Measurements from ENCODE around the gene NSFL1C.
A peak's percentile ranks its signal among the peaks of the same experiment; 100 is the strongest.
"Not testable (repeated sequence)": the region's sequence is repeated elsewhere in the genome, so short reads cannot be mapped to it uniquely, and the experiment has no call there.

NSFL1C gene

GRCh38 chr20:1403624-1404023, 63.0 kb downstream of the NSFL1C start:
- Histone ChIP-seq H3K4me1 (ENCODE audit: insufficient read depth, poor library complexity, severe bottlenecking) (peaks cover 19% of the 10 kb centered on the region), H3K27ac (ENCODE audit: poor library complexity, severe bottlenecking) (no peak overlapping the region), H3K27me3 (ENCODE audit: insufficient read depth, poor library complexity, severe bottlenecking) (no peaks in the 10 kb centered on the region), H3K36me3 (ENCODE audit: low read depth) (no peaks in the 10 kb centered on the region), H3K9me3 (ENCODE audit: severe bottlenecking) (no peaks in the 10 kb centered on the region), H3K4me3 (ENCODE audit: severe bottlenecking) (no peak overlapping the region)
- ATAC-seq (ENCODE audit: low read depth) (no peak), DNase-seq (ENCODE audit: low spot score) (no peak)
- TF ChIP-seq CTCF (IDR thresholded peaks at IDR 0.05; ENCODE audit: poor library complexity, severe bottlenecking), result no peak

DNA sequence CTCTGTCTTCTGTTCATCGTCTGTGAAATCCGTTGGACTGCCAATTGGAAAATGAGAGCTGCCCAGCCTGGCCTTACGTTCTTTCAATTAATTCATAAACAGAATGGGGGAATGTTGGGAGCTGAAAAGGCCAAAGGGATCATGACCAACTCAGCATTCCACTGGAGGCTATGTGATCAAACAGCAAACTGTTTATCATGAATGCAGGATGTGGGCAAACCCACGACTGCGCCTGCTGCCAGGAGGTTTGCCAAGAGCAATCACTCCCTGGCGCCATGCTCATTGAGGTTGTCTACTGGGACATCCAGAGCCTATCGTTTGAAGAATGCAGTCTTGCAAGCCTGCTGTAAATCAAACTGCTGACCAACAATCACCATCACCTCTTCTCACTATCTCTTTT, 64.5 kb downstream of the NSFL1C start:
- Histone ChIP-seq H3K4me3 (ENCODE audit: severe bottlenecking) (no peak overlapping the region), H3K27ac (ENCODE audit: poor library complexity, severe bottlenecking) (no peak overlapping the region), H3K36me3 (ENCODE audit: low read depth) (no peaks in the 10 kb centered on the region), H3K9me3 (ENCODE audit: severe bottlenecking) (no peaks in the 10 kb centered on the region), H3K4me1 (ENCODE audit: insufficient read depth, poor library complexity, severe bottlenecking) (peaks cover 19% of the 10 kb centered on the region), H3K27me3 (ENCODE audit: insufficient read depth, poor library complexity, severe bottlenecking) (no peaks in the 10 kb centered on the region)
- no peak for DNase-seq (ENCODE audit: low spot score)
- TF ChIP-seq CTCF (IDR thresholded peaks at IDR 0.05; ENCODE audit: poor library complexity, severe bottlenecking), result no peak
- ATAC-seq (ENCODE audit: low read depth), result no peak

- peaks cover 19% of the 10 kb centered on the region for H3K4me1 ChIP-seq (ENCODE audit: insufficient read depth, poor library complexity, severe bottlenecking)
- H3K36me3 ChIP-seq (ENCODE audit: low read depth), result no peaks in the 10 kb centered on the region
- H3K27me3 ChIP-seq (ENCODE audit: insufficient read depth, poor library complexity, severe bottlenecking), result no peaks in the 10 kb centered on the region
- H3K4me3 ChIP-seq (ENCODE audit: severe bottlenecking), result no peak overlapping the region
- no peak for DNase-seq (ENCODE audit: low spot score)
- TF ChIP-seq CTCF (IDR thresholded peaks at IDR 0.05; ENCODE audit: poor library complexity, severe bottlenecking), result no peak
- peak overlapping the region; percentile 80 for H3K27ac ChIP-seq (ENCODE audit: poor library complexity, severe bottlenecking)
- no peak for ATAC-seq (ENCODE audit: low read depth)
- H3K9me3 ChIP-seq (ENCODE audit: severe bottlenecking), result no peaks in the 10 kb centered on the region
Observed at GRCh38 chr20:1401451-1401907, 65.2 kb downstream of the NSFL1C start.

GRCh38 chr20:1399678-1400366, 66.8 kb downstream of the NSFL1C start:
- DNase-seq (ENCODE audit: low spot score), result not testable (repeated sequence)
- peak; percentile 62 for ATAC-seq (ENCODE audit: low read depth)
- peak overlapping the region; percentile 80 for H3K27ac ChIP-seq (ENCODE audit: poor library complexity, severe bottlenecking)

GRCh38 chr20:1398185-1398584, 68.5 kb downstream of the NSFL1C start:
- DNase-seq (ENCODE audit: low spot score); H3K9me3 ChIP-seq (ENCODE audit: severe bottlenecking); H3K4me3 ChIP-seq (ENCODE audit: severe bottlenecking); H3K27ac ChIP-seq (ENCODE audit: poor library complexity, severe bottlenecking); H3K27me3 ChIP-seq (ENCODE audit: insufficient read depth, poor library complexity, severe bottlenecking); H3K36me3 ChIP-seq (ENCODE audit: low read depth); ATAC-seq (ENCODE audit: low read depth): not testable (repeated sequence)
- H3K4me1 ChIP-seq (ENCODE audit: insufficient read depth, poor library complexity, severe bottlenecking), result peaks cover 19% of the 10 kb centered on the region

More at GRCh38 chr20:1399678-1400366, 66.8 kb downstream of the NSFL1C start:
- not testable (repeated sequence) for H3K27me3 ChIP-seq (ENCODE audit: insufficient read depth, poor library complexity, severe bottlenecking); H3K4me3 ChIP-seq (ENCODE audit: severe bottlenecking); H3K9me3 ChIP-seq (ENCODE audit: severe bottlenecking); H3K36me3 ChIP-seq (ENCODE audit: low read depth)
- peaks cover 19% of the 10 kb centered on the region for H3K4me1 ChIP-seq (ENCODE audit: insufficient read depth, poor library complexity, severe bottlenecking)

- no peak for ATAC-seq (ENCODE audit: low read depth)
- no peak overlapping the region for H3K27ac ChIP-seq (ENCODE audit: poor library complexity, severe bottlenecking)
Observed at GRCh38 chr20:1397710-1398109, 68.9 kb downstream of the NSFL1C start.

More at GRCh38 chr20:1397710-1398109, 68.9 kb downstream of the NSFL1C start:
- TF ChIP-seq CTCF (IDR thresholded peaks at IDR 0.05; ENCODE audit: poor library complexity, severe bottlenecking), result peak; percentile 11
- no peaks in the 10 kb centered on the region for H3K36me3 ChIP-seq (ENCODE audit: low read depth)
- peaks cover 19% of the 10 kb centered on the region for H3K4me1 ChIP-seq (ENCODE audit: insufficient read depth, poor library complexity, severe bottlenecking)
- DNase-seq (ENCODE audit: low spot score), result no peak
- H3K9me3 ChIP-seq (ENCODE audit: severe bottlenecking), result no peaks in the 10 kb centered on the region
- no peaks in the 10 kb centered on the region for H3K27me3 ChIP-seq (ENCODE audit: insufficient read depth, poor library complexity, severe bottlenecking)
- H3K4me3 ChIP-seq (ENCODE audit: severe bottlenecking), result no peak overlapping the region
